ENCODE data around the gene VPS13C. TPM values are rescaled to one million over a fixed set of nuclear protein-coding genes. Genes with fewer than 3 reads are reported as not detected.
"Not testable (repeated sequence)": the region's sequence is repeated elsewhere in the genome, so short reads cannot be mapped to it uniquely, and the experiment has no call there.

The VPS13C gene
- total RNA-seq, 1 donor from 2014 or later, result 60.2 TPM

DNA sequence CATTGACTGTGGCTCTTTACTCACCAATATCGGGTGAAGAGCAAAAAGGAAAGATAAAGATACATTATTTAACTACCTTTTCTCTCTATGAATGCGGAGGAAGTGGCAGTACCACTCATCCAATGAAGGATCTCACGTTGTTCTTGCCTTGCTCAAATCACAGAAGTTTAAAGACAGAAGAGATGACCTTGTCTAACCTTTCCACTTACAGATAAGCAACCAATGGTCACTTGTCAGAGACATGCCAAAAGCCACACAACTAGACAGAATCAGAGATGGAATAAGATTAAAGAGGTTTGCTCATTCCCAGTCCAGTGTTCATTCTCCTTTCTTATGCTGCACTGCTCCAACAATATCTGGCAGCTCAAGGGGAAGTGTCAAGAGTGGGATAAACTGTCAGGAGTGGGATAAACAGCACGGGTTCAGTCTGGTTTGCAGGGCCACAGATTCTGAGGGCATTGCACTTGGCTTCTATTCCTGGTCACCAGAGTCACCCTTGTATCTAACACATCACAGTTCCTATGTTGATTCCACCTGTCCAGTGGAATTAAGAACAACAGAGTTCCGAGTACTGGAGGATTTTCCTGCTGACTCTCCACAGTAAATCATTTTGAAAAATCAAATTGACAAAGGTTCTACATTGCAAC is 6.7 kb downstream of the VPS13C start:
- no peak overlapping the region for H3K4me3 Mint-ChIP-seq (ENCODE audit: unreplicated experiment)
- no peaks in the 10 kb centered on the region for H3K27me3 Mint-ChIP-seq (ENCODE audit: unreplicated experiment)
- no peaks in the 10 kb centered on the region for H3K9me3 Mint-ChIP-seq (ENCODE audit: unreplicated experiment)
- H3K36me3 Mint-ChIP-seq (ENCODE audit: unreplicated experiment), result peaks cover 5% of the 10 kb centered on the region
- H3K27ac Mint-ChIP-seq (ENCODE audit: unreplicated experiment), result no peak overlapping the region
- H3K4me1 Mint-ChIP-seq (ENCODE audit: unreplicated experiment), result peaks cover 22% of the 10 kb centered on the region
- no peak for DNase-seq (ENCODE audit: extremely low spot score, unreplicated experiment)
- TF ChIP-seq, protein P1, sequence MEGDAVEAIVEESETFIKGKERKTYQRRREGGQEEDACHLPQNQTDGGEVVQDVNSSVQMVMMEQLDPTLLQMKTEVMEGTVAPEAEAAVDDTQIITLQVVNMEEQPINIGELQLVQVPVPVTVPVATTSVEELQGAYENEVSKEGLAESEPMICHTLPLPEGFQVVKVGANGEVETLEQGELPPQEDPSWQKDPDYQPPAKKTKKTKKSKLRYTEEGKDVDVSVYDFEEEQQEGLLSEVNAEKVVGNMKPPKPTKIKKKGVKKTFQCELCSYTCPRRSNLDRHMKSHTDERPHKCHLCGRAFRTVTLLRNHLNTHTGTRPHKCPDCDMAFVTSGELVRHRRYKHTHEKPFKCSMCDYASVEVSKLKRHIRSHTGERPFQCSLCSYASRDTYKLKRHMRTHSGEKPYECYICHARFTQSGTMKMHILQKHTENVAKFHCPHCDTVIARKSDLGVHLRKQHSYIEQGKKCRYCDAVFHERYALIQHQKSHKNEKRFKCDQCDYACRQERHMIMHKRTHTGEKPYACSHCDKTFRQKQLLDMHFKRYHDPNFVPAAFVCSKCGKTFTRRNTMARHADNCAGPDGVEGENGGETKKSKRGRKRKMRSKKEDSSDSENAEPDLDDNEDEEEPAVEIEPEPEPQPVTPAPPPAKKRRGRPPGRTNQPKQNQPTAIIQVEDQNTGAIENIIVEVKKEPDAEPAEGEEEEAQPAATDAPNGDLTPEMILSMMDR (IDR thresholded peaks at IDR 0.05), result no peak

DNA sequence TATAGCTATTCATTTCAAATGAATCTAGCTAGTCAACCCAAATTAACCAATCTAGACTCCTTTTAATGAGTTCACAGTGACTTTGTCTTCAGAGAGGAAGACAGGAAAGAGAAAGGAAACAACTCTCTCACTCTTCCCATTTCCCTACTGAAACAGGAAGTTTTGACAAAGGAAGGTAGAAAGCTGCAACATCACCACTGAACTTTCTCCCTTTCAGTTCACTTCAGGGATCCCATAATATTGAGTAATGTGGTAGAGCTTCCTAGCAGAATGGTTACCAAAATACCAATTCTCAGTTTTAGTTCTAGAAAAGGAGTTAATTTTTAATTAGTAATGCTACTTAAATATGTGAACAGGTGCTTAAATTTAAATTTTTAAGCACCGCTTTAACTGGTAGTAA is 7.5 kb downstream of the VPS13C start:
- H3K36me3 Mint-ChIP-seq (ENCODE audit: unreplicated experiment), result peaks cover 5% of the 10 kb centered on the region
- peaks cover 18% of the 10 kb centered on the region for H3K4me1 Mint-ChIP-seq (ENCODE audit: unreplicated experiment)
- no peak overlapping the region for H3K27ac Mint-ChIP-seq (ENCODE audit: unreplicated experiment)
- no peaks in the 10 kb centered on the region for H3K27me3 Mint-ChIP-seq (ENCODE audit: unreplicated experiment)
- no peak overlapping the region for H3K4me3 Mint-ChIP-seq (ENCODE audit: unreplicated experiment)
- no peak for DNase-seq (ENCODE audit: extremely low spot score, unreplicated experiment)
- TF ChIP-seq, protein P1 (IDR thresholded peaks at IDR 0.05), result no peak
- H3K9me3 Mint-ChIP-seq (ENCODE audit: unreplicated experiment), result no peaks in the 10 kb centered on the region

DNA sequence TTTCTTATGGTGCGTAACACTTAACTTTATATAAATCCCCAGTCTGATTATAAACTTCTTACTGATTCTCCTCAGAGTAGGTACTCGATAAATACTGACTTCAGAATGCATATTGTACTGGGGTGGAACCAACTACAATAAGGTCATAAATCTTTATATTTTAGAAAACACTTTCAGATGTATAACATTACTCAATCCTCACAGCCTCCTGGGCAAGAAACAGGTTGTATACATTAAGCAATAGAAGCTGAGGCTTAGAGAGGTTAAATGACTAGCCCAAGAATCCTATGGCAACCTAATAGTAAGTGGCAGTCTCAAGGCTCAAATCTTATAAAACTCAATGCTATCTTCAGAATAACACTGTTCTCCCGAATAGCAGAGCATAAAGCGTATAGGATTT is 9.1 kb downstream of the VPS13C start:
- H3K27me3 Mint-ChIP-seq (ENCODE audit: unreplicated experiment), result no peaks in the 10 kb centered on the region
- TF ChIP-seq, protein P1 (IDR thresholded peaks at IDR 0.05), result no peak
- no peak for DNase-seq (ENCODE audit: extremely low spot score, unreplicated experiment)
- no peak overlapping the region for H3K4me3 Mint-ChIP-seq (ENCODE audit: unreplicated experiment)
- H3K9me3 Mint-ChIP-seq (ENCODE audit: unreplicated experiment), result no peaks in the 10 kb centered on the region
- H3K27ac Mint-ChIP-seq (ENCODE audit: unreplicated experiment), result no peak overlapping the region
- H3K4me1 Mint-ChIP-seq (ENCODE audit: unreplicated experiment), result peaks cover 17% of the 10 kb centered on the region
- H3K36me3 Mint-ChIP-seq (ENCODE audit: unreplicated experiment), result peaks cover 2% of the 10 kb centered on the region

DNA sequence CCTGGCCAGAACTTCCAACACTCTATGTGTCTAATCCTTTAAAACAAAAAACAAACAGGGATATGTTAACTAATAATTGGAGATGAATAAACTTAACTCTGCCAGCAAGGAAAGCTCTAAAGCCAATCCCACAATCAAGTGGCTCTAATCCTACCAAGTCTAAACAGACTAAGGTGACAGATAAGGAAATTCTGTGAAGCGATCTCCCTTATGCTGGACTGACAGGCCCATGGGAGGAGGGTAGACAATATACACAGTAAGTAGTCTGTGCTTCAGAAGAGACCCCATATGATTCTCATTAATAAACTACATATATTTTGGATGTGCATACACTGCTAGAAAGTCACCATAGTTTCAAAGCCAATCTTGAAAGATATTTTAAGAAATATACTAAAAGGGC is 10.1 kb downstream of the VPS13C start:
- H3K27ac Mint-ChIP-seq (ENCODE audit: unreplicated experiment), result no peak overlapping the region

DNA sequence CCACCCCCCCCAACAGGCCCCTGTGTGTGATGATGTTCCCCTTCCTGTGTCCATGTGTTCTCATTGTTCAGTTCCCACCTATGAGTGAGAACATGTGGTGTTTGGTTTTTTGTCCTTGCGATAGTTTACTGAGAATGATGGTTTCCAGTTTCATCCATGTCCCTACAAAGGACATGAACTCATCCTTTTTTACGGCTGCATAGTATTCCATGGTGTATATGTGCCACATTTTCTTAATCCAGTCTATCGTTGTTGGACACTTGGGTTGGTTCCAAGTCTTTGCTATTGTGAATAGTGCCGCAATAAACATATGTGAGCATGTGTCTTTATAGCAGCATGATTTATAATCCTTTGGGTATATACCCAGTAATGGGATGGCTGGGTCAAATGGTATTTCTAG is 12.0 kb downstream of the VPS13C start:
- H3K36me3 Mint-ChIP-seq (ENCODE audit: unreplicated experiment); H3K27me3 Mint-ChIP-seq (ENCODE audit: unreplicated experiment); H3K4me1 Mint-ChIP-seq (ENCODE audit: unreplicated experiment); H3K27ac Mint-ChIP-seq (ENCODE audit: unreplicated experiment); H3K4me3 Mint-ChIP-seq (ENCODE audit: unreplicated experiment); DNase-seq (ENCODE audit: extremely low spot score, unreplicated experiment); H3K9me3 Mint-ChIP-seq (ENCODE audit: unreplicated experiment): not testable (repeated sequence)

More for the DNA sequence above, 10.1 kb downstream of the VPS13C start:
- peaks cover 2% of the 10 kb centered on the region for H3K36me3 Mint-ChIP-seq (ENCODE audit: unreplicated experiment)
- peaks cover 12% of the 10 kb centered on the region for H3K4me1 Mint-ChIP-seq (ENCODE audit: unreplicated experiment)
- no peak for DNase-seq (ENCODE audit: extremely low spot score, unreplicated experiment)
- H3K9me3 Mint-ChIP-seq (ENCODE audit: unreplicated experiment), result no peaks in the 10 kb centered on the region
- no peak overlapping the region for H3K4me3 Mint-ChIP-seq (ENCODE audit: unreplicated experiment)
- no peaks in the 10 kb centered on the region for H3K27me3 Mint-ChIP-seq (ENCODE audit: unreplicated experiment)
- TF ChIP-seq, protein P1 (IDR thresholded peaks at IDR 0.05), result no peak

All from osteocyte (in vitro differentiated cells).